CD4-positive, alpha-beta T cell treated with Interleukin-21 for 1 hour (primary cell): ENCODE measurements around the gene IGF2R.
"Not testable (repeated sequence)": the region's sequence is repeated elsewhere in the genome, so short reads cannot be mapped to it uniquely, and the experiment has no call there.

Source experiments
- DNase-seq: peaks from one replicate; pipeline ENCODE4 v3.0.0-alpha.2; 2020

The IGF2R gene

DNA sequence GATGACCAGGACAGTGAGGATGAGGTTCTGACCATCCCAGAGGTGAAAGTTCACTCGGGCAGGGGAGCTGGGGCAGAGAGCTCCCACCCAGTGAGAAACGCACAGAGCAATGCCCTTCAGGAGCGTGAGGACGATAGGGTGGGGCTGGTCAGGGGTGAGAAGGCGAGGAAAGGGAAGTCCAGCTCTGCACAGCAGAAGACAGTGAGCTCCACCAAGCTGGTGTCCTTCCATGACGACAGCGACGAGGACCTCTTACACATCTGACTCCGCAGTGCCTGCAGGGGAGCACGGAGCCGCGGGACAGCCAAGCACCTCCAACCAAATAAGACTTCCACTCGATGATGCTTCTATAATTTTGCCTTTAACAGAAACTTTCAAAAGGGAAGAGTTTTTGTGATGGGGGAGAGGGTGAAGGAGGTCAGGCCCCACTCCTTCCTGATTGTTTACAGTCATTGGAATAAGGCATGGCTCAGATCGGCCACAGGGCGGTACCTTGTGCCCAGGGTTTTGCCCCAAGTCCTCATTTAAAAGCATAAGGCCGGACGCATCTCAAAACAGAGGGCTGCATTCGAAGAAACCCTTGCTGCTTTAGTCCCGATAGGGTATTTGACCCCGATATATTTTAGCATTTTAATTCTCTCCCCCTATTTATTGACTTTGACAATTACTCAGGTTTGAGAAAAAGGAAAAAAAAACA is 136.1 kb downstream of the IGF2R start:
- DNase-seq = no peak

DNA sequence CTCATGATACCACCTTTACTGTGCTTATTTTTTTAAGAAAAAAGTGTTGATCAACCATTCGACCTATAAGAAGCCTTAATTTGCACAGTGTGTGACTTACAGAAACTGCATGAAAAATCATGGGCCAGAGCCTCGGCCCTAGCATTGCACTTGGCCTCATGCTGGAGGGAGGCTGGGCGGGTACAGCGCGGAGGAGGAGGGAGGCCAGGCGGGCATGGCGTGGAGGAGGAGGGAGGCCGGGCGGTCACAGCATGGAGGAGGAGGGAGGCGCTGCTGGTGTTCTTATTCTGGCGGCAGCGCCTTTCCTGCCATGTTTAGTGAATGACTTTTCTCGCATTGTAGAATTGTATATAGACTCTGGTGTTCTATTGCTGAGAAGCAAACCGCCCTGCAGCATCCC is 137.1 kb downstream of the IGF2R start:
- DNase-seq = no peak

DNA sequence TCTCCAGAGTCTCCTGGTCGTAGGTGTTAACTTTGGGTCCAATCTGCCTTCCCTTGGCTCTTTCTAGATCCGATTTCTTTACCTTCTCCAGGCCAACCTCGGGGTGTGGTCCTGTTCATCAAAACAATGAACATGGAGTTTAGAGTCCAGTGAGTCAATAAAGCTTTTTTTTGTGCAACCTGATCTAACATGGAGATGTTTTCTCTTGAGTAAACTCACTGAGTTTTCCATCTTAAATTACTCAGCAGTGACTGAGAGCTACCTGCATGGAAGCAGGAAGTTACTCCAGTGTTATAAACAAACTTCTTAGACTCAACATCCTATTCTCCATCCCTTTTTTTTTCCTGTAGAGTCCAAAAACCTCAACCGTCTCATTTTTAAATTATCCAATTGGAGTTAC is 137.8 kb downstream of the IGF2R start:
- DNase-seq = no peak

DNA sequence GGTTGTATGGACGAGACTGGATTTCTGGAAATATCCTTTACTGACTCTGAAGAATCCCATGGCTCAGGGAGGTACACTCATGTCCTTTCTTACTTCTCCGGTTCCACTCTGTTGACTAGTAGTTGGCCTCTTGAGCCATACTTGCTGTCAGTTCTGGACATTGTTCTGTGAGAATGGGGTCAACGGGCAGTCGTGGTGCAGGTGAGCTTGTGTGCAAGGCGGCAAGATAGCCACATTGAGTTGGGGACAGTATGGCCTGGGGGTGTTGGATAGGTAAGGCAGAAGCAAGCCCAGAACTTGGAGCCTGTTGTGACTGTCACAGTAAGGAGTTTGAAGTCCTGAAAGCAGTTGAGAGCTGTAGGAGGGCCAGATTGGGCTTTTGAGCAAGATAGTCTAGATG is 139.2 kb downstream of the IGF2R start:
- no peak for DNase-seq

DNA sequence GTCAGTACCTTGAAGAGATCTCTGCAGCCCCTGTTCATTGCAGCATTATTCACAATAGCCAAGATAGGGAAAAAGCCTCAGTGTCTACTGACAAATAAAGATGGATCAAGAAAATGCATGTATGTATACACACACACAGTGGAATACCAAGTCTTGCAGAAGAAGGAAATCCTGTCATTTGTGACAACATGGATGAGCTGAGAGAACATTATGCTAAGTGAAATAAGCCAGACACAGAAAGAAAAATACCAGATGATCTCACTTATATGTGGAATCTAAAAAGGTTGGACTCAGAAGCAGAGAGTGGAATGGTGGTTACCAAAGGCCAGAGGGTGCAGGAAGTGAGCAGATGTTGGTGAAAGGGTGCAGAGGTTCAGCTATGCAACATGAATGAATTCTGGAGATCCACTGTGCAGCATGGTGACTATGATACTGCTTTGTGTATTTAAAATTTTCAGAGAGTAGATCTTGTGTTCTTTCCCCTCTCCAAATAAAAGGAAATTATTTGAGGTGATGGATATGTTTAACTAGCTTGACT is 141.8 kb downstream of the IGF2R start:
- DNase-seq = no peak

DNA sequence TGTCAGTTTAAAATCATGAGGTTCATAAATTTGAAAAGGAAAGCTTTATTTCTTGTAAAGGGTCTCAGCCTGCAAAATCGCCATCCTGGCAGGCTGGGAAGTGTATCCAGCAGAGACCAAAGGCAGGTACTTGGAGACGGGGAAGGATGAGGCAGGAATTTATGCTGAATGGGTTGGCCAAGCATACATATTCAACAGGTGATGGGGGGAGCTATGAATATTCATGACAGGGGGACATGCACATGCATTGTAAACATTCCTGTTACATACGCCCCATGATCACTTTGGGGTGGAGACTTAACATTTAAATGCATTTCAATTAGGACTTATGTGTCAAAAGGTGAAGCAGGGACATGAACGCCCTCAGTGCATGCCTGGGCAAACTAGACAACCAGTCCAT is 142.9 kb downstream of the IGF2R start:
- DNase-seq = no peak

DNA sequence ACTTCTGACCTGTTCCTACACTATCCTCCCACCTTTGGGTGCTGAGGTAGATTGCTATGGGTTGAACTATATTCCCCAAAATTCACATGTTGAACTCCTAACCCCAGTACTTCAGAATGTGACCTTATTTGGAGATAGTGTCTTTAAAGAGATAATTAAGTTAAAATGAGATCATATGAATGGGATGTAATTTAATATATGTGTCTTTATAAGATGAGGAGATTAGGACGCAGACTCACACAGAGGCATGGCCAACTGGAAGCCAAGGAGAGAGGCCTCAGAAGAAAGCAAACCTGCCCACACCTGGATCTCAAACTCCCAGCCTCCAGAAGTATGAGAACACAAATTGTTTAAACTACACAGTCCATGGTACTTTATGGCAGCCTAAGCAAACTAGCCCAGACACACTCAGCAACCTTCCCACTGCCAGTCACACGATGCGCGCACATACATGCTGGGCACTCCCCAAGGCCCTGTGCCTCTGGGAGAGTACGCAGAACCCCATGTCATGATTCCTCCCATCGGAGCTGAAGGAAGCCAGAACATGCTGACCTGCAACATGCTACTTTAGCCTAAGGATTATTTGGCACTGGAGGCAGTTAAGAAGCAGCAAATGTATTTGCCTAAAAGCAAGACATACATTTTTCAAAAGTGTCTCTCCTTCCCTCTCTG is 143.9 kb downstream of the IGF2R start:
- no peak for DNase-seq

DNA sequence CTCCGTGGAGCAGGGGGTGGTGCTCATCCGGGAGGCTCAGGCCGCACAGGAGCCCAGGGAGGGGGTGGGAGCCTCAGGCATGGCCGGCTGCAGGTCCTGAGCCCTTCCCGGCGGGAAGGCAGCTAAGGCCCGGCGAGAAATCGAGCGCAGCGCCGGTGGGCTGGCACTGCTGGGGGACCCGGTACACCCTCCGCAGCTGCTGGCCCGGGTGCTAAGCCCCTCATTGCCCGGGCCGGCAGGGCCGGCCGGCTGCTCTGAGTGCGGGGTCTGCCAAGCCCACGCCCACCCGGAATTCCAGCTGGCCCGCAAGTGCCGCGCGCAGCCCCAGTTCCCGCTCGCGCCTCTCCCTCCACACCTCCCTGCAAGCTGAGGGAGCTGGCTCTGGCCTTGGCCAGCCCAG is 145.7 kb downstream of the IGF2R start:
- DNase-seq = not testable (repeated sequence)

DNA sequence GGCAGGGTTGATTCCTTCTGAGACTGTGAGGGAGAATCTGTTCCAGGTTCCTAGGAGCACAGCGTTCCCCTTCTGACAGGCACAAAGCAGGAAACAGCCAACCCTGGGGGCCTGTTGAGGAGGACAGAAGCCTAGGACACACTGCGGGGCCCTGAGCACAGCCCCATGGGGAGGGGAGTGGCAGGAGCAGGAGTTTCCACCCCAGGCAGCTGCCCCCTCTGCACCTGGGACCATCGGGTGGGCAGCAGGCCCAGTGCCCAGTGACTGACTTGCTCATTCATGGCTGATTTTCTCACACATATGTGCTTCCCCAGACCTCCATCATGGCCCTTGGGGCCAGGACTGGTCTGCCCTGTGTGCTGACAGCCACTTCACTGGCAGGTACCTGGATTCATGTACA is 146.5 kb downstream of the IGF2R start:
- no peak for DNase-seq

DNA sequence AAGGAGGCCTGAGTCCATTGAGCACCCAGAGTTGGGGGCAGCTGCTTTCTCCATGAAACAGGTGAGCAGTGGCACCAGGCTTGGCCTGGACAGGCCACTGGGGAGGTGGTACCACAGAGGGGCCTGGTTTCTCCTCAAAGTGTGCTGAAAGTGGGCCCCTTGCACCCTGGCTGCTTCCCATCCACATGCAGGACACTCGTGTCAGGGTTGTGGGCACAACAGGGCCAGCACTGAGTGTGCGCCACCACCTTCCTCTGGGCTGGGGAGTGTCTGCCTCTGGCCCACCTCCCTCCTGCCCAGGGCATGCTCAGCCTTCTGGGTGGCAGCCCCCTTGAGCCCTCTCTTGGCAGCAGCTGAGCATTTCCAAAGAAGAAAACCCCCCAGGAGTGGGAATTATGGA is 147.5 kb downstream of the IGF2R start:
- DNase-seq = no peak

DNA sequence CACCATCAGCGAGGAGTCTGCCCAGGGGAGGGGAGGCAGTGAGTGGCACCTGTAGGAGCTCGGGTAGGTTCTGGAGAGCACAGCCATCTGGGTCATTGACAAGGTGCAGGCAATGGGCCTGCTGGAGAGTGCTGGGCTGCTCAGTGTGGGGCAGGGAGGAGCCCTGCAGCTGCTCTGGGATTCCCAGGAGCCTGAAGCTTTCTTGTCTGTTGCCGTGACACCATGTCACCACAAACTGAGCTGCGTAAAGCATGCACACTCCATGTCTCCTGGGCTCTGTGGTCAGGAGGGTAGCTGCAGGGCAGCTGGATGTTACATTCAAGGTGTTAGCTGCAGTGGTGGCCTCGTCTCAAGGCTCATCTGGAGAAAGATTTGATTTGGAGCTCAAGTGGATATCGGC is 148.3 kb downstream of the IGF2R start:
- DNase-seq = no peak

DNA sequence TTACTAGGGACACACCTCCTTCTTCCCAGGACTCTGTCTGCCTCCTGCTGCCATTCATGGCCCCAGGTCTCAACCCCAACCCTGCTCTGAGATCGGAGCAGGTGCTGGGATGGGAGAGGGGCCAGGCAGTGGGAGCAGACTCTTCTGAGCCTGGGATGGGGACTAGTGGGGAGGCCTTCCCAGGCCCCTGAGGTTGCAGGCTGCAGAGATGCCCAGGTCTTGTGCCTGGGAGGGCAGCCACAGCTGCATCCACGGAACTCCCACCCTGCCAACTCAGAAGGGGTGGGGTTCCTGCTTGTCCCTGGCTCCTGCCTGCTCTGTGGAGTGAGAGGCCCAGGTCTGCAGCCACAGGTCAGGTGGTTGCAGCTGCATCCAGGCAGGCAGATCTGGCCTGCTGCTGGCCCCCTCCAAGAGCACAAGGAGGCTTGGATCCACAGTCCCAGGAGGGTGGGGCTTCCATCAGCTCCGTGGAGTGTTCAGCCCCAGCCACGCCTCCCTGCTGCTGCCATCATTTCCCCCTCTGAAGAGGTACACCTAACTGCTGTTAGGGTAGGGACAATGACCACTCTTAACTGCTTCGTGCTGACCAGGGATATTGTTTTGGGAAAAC is 149.8 kb downstream of the IGF2R start:
- DNase-seq = no peak

DNA sequence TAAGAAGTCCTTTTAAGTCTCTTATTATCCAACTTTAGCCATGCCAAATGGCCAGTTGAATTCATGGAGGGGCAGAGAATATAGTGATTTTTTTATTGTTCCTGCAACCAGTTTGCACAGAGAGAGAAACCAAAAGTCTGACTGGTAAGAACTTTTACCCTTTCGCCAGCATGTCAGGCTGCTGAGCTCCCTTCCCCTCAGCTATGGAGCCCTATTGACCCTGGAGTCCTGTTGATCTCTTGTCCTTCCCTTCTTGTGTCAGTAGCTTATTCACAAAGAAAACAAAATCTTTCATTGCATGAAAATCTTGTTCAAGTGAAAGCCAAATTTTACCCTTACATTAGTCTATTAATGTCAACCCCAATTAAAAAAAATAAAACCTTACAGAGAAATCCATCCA is 151.2 kb downstream of the IGF2R start:
- no peak for DNase-seq

DNA sequence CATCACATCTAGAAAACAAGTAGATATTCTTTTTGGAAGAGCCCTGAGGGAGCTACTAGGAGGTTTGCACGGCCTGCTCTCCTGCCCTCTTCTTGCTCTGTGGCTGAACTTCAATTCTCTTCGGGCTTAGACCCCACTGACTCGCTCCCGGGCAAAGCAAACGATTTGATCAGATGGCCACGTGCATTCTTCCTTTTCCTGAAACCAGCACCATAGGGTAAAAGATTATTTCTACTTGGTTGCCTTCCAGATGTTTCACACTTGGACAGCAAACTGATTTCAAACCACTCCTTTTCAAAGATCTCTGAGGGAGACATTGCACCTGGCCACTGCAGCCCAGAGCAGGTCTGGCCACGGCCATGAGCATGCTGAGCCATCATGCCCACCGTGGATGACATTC is 152.7 kb downstream of the IGF2R start, which contains the start of gene SLC22A1:
Gene SLC22A1, plus strand, starts transcription at position 258 of the 400 bp plus-strand sequence. Its CDS starts 121 bp downstream, at position 379.
- DNase-seq = no peak

DNA sequence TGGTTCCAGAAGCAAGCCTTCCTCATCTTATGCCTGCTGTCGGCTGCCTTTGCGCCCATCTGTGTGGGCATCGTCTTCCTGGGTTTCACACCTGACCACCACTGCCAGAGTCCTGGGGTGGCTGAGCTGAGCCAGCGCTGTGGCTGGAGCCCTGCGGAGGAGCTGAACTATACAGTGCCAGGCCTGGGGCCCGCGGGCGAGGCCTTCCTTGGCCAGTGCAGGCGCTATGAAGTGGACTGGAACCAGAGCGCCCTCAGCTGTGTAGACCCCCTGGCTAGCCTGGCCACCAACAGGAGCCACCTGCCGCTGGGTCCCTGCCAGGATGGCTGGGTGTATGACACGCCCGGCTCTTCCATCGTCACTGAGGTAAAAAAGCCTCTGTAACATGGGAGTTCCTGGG is 153.1 kb downstream of the IGF2R start:
- DNase-seq = no peak

DNA sequence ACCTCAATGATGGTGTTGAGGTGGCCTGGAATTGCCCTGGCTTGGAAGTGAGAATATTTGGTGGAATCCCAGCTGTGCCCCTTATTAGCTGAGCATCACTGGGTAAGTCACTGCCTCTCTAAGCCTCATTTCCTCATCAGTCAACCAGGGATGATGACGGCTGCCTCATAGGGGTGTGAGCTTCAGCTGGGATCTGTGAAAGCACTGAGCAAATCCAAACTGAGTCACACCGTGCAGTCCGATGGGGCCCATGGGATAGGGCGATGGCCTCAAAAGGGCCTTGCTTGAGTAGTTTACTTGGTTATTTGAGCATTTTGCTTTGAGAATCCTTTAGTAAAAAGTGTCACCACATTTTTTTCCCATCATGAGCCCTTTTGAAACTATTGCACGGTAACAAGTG is 153.9 kb downstream of the IGF2R start:
- DNase-seq = no peak

DNA sequence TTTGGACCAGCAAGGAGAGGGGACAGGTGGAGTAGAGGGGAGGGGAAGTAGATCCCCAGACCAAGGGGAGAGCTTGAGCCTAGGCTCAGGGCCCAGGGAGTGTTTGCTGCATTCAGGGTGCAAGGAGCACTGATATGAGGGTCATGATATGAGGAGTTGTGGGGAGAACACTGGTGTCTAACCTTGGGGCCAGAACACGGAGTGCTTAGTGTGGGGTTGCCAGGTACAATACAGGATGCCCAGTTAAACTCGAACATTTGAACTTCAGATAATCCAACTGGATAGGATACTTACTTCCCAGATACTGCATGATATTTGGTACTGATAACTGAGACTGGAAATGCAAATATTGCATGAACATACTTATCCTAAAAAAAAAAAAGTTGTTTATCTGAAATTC is 155.1 kb downstream of the IGF2R start:
- DNase-seq = no peak

DNA sequence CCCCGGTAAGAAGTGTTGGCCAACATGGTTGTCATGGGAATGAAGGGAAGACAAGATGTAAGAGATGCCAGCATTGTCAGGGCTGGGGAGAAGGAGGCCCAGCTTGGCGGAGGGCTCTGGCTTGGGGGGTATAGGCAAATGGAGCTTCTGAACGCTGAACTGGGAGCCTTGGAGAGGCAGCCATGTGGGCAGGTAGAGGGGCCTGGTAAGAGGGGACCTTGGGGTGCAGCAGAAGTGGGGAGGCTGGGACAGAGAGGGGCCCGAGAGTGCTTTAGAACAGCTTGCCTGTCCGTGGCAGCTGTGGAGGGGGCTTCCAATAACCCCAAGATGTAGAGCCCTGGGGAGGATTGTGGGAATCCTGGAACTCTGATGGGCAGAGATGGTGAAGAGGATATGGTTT is 155.7 kb downstream of the IGF2R start:
- DNase-seq = no peak

DNA sequence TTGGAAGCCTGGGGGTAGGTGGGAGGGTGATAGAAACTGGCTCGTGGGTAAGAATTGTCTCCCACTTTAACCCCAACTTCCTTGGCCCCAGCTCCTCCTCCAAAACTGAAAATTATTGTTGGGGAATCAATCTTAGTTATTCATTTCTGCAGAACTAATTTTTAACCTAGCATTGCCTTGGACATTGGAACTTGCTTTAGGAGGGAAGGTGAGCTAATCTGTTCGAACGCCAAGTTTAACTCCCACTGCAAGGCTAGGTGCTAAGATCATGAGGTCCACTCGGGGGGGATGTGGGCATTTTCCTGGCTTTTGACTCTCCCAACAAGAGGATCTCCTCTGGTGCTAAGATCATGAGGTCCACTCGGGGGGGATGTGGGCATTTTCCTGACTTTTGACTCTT is 156.2 kb downstream of the IGF2R start:
- DNase-seq = not testable (repeated sequence)

DNA sequence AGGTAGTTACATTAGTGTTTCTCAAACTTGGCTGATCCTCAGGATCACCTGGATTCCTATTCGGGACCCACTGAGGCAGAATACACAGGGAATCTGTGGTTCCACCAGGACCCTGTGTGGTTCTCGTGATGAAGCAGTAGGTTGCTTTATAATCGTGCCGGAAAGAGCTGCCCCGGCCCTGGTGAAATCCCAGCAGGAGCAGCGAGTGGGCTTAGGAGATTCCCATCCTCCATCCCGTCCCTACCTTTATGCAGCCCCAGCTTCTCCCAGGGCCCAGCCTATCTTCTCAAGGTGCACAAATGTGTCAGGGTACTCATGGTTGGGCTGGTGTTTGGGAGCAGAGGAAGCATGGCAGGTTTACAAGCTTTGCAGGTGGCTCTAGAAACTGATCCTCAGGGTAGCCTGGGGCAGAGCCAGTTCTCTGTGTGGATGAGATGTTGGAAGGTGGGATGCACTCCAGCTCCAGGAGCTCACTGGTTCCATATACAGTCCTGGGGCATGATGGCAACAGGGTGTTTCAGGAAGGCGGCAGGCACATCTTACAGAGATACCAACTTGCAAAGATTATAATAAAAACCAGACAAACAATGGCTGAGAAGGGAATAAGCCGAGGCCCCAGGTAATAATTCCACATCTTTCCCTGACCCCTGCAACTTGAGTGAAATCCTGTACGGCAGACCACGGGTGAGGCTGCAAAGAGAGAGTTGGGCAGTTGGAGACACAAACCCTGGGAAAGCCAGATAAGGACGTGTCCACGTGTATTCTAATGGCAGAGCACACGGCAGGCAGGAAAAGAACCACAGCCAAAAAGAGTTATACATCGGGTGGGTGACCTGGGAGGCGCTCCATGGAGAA is 158.6 kb downstream of the IGF2R start:
- DNase-seq = no peak

DNA sequence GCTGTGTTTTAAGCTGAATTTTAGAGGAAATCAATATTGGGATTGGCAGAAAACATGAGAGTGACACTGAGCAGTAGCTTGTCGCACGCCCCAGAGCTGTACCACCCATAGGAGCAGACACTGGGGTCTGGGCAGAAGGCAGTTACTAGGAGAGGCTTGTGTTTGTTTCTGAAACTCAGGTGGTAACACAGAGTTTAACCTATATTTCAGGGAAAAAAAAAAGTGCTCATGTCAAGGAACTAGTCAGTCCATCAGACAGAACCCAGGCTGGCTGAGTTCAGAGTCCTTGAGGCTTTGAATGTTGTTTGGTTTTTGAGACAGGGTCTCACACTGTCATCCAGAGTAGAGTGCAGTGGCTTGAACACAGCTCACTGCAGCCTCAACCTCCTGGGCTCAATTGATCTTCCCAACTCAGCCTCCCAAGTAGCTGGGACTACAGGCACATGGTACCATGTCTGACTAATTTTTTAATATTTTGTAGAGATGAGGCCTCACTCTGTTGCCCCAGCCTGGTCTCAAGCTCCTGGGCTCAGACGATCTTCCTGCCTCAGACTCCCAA is 159.3 kb downstream of the IGF2R start:
- no peak for DNase-seq

DNA sequence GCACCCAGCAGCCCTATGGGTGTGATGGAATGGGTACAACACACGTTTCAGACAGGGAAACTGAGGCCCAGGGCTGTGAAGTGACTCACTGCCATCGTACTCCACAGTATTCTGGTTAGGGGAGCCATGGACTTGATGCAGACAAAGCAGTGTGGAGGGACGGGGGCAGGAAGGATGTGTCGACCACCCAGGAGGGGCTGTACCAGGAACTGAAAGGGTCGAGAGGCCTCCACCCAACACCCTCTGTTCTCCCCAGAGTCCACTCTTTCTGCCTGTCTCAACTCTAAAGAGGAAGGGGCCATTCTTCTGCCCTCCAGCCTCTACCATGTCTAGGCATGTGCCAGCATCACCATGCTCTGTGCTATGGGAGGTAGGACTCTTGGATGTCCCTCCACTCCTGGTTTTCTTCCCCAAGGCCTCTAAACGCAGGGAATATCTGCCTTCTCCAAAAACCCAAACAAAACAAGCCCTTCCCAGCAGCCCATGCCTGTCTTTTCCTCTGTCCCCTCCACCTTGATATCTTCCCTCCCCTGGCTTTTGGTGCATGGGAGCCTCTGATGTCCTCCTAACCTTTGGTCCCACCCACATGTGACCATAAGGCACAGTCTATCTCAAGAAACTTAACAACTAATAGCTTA is 160.1 kb downstream of the IGF2R start:
- DNase-seq = no peak
